Ureter (tissue), 1 donor: Measurements from ENCODE around the gene EPN1. TPM values are rescaled to one million over a fixed set of nuclear protein-coding genes. Genes with fewer than 3 reads are reported as not detected.

Source experiments
- DNase-seq: peaks from one replicate; pipeline ENCODE4 v3.0.0-alpha.2; 2020; ENCODE audit warnings: low spot score
- total RNA-seq: library from RNA; stranded (reverse); gene quantifications from one replicate; pipeline ENCODE4 v1.2.4, GENCODE V29; 2023
- donor health status: DM: yes; HTN: yes; CAD: no.

EPN1 gene
- 78.5 TPM for total RNA-seq

- DNase-seq: peak; percentile 97
Observed at GRCh38 chr19:55674841-55675660, at the start of gene EPN1. TSS of gene EPN1 (plus strand) at chr19:55675226. CDS start at chr19:55678628, 3,402 bp downstream.

DNA sequence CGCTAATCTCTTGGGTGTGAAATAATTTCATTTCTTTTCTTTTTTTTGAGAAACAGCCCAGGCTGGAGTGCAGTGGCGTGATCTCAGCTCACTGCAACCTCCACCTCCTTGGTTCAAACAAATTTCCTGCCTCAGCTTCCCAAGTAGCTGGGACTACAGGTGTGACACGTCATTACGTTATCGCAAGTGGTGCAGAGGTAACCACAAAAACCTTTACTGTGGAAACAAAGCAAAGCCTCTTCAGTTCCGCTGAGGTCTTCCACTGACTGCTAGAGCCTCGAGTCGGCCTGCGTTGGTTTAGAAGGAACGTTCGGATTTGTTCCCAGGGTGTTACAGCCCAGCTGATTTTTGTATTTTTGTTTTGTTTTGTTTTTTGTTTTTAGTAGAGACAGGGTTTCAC, 48.7 kb upstream of the EPN1 start:
- no peak for DNase-seq

DNA sequence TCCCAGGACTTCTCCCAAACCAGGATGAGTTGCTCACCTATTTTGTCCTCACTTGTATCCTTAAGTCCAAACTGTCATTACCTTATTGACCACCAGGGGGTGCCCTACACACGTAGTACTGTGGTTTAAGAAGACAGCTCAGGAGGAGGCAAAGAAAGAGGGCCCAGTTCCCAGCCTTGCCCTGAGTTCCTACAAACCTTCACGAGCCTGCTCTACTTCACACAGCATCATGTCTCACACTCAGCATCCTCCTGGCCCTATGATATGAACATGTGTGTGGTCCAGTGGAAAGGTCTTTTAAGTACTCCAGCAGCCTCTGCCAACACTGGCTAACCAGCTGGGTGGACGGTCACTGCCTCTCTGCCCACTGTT, 42.6 kb upstream of the EPN1 start:
- DNase-seq: peak; percentile 93

- DNase-seq: no peak
Observed at GRCh38 chr19:55633861-55634260, 41.2 kb upstream of the EPN1 start.

- DNase-seq: no peak
Observed at GRCh38 chr19:55635334-55635717, 39.7 kb upstream of the EPN1 start.

DNA sequence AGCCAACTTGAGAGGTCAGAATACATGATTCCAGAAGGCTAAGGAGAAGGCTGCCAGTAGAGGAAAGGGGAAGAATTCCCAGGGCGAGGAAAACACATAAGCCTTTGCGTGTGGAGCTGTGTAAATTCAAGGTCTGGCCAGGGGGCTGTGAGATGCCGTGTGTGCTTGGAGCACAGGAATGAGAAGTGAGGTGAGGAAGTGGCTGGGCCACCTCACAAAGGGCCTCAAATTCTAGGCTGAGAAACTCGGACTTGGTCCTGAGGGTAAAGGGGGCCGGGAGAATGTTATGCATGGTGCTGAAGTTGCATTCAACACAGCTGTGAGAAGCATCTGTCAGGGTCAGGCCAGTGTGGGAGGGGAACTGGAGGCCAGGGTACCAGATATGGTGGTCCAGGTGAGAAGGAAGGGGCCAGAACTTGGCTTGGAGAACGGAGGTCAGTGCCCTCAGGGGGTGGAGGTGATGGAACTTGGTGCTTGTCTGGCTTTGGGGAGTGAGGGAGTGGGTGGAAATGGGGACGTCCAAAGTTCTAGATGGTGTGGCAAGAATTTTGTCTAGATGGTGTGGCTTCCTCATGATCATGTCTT, 39.1 kb upstream of the EPN1 start:
- no peak for DNase-seq

DNA sequence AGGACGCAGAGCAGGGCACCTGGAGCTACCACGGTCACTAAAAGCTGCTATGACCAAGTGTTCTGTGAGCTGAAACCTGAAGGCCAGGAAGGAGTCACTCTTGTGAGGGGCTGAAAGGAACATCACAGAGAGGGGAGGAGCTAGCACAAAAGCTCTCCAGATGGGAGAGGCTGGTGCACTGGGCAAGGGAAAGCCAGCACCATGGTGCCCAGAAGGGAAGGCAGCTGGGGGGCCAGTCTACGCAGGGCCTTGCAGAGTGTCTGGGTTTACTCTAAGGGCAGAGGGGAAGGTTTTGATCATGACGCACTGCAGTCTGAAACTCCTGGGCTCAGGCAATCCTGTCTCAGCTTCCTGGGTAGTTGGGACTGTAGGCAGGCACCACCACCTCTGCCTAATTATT, 38.3 kb upstream of the EPN1 start:
- no peak for DNase-seq

DNA sequence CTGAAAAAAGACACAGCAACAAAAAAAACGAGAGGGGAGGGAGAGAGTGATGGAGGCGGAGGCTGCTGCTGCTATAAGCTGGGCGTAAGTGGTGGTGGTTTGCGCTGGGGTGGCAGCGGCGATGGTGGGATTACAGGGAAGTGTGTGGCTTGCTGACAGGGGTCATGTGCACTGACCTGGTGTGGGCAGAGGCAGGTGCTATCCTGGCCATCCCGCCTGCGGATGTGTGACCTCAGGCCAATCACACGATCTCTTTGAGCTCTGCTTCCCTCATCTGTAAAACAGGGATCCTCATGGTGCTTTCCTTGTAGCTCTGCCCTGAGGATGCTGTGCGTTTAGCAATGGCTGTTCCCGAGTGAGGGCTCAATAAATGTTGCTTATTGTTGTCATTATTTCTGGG, 37.5 kb upstream of the EPN1 start:
- no peak for DNase-seq

DNA sequence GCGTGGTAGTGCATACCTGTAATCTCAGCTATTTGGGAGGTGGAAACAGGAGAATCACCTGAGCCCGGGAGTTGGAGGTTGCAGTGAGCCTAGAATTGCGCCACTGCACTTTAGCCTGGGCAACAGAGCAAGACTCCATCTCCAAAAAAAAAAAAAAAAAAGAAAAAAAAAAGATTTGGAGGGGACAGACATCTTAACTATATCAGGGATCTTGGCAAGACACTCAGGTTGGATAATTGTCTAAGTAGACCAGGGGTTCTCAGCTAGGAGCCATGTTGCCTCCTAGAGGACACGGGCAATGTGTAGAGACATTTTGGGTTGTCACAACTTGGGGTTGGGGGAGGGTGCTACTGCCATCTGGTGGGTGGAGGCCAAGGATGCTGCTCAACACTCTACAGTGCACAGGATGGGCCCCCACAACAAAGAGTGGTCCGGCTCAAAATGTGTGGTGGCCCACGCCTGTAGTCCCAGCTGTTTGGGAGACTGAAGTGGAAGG, 36.1 kb upstream of the EPN1 start:
- no peak for DNase-seq

- peak; percentile 65 for DNase-seq
Observed at GRCh38 chr19:55640043-55640576, 34.9 kb upstream of the EPN1 start.

DNA sequence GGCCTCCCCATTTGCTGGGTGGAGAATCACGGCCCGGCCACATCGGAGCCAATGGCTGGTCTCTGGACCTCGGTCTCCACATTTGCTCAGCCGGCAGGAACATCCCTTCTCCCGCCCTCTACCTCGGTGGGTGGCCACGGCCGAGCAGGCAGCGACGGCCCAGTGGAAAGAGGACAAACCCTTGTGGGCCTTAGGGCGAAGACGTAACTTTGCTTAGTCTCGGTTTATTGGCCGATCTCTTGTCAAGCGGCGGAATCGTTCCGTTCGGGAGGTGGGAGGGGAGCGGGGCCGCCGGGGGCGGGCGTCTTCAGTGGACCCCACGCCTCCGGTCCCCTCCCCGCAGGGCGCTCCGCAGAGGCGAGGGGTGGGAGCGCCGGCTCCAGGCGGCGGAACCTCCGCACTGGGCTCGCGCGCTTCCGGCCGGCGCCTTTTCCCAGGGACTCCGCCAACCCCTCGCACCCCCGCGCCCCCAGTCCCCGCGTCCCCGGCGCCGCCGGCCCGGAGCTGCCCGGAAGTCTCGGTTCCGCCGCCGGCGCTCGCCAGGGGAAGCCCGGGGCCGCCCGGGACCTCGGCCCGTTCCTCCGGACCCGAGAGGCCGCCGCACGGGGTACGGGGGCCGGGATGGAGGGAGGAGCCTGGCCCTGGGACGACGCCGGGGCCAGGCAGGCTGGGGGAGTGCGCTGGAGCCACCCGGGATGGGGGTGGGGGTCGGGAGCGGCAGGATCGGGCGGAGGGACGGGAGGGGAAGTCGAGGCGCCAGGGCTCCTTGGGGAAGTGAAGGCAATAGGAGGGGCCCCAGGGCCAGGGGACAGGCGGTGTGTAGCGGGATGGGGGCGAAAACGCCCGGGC, 34.2 kb upstream of the EPN1 start, which contains the start of gene ZNF580:
Gene ZNF580, plus strand, starts transcription at position 426 of the 849 bp plus-strand sequence. CDS start 1,507 bp downstream, outside the sequence.
- peak; percentile 76 for DNase-seq

GRCh38 chr19:55641426-55642152, 33.4 kb upstream of the EPN1 start:
- DNase-seq: no peak

GRCh38 chr19:55642153-55643002, 32.6 kb upstream of the EPN1 start:
- DNase-seq: no peak

DNA sequence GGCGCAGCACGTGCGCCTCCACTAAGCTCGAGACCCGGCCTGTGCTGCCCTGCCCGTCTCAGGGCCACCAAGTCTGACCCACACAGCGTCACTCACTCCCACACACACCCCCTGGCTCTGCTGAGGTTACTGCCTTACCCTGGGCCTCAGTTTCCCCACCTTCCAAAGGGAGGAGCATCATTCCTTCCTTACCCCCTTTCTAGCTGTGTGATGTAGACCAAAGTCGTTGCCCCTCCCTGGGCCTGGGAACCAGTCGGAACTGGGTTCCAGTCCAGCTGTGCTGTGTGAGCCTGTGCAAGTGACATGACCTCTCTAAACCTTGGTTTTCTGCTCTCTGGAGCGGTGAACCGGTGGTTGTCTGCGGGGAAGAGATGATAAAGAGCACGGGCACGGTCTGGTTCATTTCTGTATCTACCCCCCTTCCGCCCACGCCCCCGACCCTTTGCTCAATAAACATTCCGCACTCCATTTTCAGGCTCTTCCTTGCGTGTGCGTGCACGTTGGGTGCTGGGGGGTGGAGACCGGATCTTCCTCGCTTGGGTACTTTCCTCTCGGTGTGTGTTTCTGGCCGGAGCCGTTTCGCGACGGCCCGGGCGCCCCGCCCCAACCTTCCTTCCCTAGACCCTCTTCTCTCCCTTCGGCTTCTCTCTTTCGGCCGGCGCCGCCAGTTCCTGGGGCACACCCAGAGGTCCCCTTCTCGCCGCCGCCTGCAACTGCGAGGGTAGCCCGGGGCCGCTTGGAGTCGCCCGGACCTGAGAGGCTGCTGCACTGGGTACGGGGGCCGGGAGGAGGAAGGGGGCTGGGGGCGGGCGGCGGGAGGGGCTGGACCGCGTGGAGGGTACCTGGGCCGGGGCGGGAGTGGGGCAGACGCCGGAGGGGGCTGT, 31.8 kb upstream of the EPN1 start, which contains the start of gene ZNF581:
Gene ZNF581, plus strand, starts transcription at position 647 of the 884 bp plus-strand sequence. CDS start 923 bp downstream, outside the sequence.
- DNase-seq: peak; percentile 86

- DNase-seq: no peak
Observed at GRCh38 chr19:55643887-55644176, 31.2 kb upstream of the EPN1 start.

- no peak for DNase-seq
Observed at GRCh38 chr19:55644191-55644833, 30.7 kb upstream of the EPN1 start.

DNA sequence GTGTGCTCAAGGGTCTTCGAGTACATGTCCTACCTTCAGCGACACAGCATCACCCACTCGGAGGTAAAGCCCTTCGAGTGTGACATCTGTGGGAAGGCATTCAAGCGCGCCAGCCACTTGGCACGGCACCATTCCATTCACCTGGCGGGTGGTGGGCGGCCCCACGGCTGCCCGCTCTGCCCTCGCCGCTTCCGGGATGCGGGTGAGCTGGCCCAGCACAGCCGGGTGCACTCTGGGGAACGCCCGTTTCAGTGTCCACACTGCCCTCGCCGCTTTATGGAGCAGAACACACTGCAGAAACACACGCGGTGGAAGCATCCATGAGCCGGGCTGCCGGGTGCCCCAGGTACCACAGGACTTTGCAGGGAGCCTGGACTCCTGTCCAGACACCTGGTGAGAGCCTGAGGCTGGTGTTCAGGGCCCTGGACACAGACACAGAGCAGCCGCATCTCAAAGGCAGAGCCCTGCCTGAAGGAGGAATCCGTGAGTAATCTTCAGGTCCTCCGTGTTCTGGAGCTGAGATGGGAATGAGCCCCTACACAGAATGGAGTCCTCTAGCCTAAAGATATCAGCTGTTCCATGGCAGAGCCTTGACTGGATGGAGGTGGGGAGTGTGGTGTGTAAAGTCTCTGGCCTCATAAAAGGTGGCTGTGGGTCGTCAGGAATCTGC, 30.0 kb upstream of the EPN1 start:
- no peak for DNase-seq

- DNase-seq: no peak
Observed at GRCh38 chr19:55645512-55645881, 29.5 kb upstream of the EPN1 start.
